Ureter (tissue), 1 donor: ENCODE results near the gene HOXC5. TPM values are rescaled to one million over a fixed set of nuclear protein-coding genes. Genes with fewer than 3 reads are reported as not detected.

Source experiments
- DNase-seq: peaks from one replicate; pipeline ENCODE4 v3.0.0-alpha.2; 2020; ENCODE audit warnings: low spot score
- total RNA-seq: library from RNA; stranded (reverse); gene quantifications from one replicate; pipeline ENCODE4 v1.2.4, GENCODE V29; 2023
- donor health status: DM: yes; HTN: yes; CAD: no.

HOXC5 gene
- total RNA-seq, 1 donor from 2014 or later, result 1.7 TPM

DNA sequence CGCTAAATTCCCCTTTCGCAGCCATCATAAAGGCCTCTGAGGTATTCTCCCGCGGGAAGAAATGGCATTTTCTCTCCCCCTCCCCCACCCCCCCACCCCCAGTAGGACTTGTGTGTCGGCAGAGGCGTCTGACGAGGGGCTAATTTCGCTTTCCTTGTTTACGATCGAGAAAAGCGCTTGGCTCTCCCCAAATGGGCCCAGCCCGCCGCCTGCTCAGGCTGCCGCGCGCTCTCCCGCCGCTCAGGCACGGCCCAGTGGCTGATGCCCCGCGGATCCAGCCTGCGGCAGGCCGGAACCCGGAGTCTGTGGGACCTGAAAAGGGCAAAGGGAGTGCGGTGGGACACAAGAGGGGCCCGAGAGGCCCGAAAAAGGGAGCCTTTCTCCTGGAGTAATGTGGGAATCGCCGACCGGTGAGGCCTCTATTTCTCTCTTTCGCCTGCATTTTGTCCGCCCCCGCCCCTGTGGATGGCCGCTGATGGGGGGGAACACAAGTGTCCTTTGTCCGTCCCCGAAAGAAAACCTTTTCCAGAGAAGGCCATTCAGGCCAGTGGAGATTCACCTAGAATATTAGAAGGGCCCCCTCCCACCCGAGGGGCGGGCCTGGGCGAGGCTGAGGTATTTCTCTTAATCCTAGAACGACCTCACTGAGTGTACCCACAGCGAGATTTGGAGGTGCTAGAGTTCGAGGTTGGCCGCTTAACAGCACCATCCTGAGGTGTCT, 13.6 kb upstream of the HOXC5 start:
- no peak for DNase-seq

DNA sequence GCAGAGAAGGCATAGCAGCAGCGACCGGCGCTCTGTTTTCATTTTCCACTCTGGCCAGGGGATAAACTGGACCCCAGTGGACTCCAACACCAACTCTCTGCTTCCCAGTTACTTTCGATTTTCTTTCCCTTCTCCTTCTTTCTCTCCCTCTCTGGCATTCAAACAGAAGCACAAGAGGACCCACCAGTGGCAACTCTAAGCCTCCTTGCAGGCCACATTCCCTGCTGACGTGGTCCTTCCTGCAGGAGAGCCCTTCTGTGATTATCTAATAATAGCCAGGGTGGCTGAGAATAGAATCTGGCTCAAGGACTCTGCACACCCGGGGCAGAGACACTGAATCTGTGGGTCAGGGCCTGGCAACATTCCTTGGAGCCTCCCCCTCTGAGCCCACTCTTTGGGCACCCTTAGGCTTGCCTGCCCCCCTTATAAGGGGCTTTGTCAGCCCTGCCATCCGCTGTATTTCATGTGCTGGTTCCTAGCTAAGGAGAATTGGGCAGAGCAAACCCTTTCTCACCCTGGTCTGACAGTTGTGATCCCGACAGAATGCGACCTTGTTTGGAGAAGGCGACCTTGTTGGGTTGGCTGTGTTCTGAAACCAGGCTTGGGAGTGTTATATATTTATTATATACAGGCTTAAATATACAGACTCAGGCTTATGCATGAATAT, 12.8 kb upstream of the HOXC5 start:
- no peak for DNase-seq

GRCh38 chr12:54020591-54021405, 12.1 kb upstream of the HOXC5 start:
- no peak for DNase-seq

GRCh38 chr12:54021432-54022013, 11.3 kb upstream of the HOXC5 start:
- DNase-seq, result no peak

DNA sequence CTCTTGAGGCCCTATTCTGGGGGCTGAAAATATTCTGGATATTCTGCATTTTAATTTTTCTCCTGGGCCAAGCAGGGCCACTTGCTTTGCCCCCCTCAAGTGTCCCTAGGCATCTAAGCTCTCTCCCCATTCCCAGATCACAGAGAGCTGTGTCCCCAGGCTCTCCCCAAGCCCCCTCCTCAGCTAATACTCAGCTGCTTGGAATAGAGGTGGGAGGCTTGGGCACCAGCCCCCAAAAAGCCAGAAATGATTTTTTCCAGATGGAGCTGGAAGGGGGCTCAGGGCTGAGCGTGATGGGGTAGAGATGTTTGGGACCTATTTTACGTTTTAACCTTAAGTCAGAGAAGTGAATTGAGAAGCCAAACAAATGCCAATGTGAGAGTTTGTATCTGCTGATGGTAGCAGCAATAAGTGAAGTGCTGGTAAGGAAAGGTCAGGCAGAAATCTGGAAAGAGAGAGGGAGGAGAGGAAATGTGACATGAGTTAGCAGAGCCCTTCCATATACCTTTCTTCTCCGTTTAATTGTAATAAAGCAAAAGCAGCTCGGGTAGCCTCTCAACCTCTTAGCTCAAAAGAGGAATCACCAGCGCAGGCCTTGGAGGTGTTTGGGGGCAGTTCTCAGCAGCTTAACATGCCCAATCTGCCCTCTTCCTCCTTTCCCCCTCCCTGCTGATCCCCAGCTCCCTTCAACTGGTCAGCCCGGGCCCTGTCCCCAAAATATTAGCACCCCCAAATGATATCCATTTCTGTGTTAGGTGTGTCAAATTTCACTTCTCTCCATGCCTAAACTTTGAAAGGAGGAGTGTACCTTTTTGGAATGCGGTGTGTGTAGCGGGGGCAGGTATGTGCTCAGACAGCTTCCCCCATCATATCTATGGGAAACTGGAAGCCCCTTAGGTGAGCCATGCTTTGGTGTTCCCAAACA, 9.6 kb upstream of the HOXC5 start:
- DNase-seq, result no peak

DNA sequence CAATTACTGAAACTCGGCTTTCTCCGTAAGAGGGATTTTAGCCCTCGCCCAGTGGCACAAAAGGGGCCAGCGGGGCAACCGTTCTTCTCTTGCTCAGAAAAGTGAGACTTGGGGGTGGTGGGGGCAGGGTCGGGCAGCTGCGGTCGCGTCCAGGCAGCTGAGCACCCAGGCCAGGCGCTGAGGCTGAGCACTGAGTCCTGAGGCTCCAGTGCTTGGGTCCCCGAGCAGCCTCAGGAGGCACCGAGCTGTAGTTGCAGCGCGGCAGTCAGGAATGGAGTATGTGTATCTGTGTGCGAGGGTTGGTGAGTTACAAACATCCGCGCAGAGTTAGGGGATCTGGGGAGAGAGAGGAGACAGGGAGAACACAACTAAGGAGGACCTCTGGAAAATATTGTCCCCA, 8.7 kb upstream of the HOXC5 start:
- DNase-seq, result no peak

GRCh38 chr12:54024581-54025305, 8.1 kb upstream of the HOXC5 start:
- DNase-seq, result no peak

GRCh38 chr12:54025499-54026405, 7.1 kb upstream of the HOXC5 start:
- DNase-seq, result no peak

- DNase-seq, result no peak
Observed at GRCh38 chr12:54026640-54027441, 6.0 kb upstream of the HOXC5 start.

DNA sequence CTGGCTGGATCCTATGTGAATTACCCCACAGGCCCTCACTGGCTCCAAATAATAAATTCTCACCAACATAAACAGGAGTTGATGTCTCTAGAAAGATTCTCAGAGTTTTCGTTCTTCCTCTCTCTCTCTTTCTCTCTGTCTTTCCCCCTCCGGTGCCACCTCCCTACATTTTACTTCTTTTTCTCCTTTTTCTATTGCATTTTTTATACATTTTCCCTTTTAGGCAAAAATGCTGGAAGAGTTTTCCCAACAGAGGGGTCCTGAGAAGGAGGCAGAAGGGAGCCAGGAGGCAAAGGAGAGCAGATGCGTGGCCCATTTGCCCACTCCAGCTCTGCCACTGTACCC, 5.4 kb upstream of the HOXC5 start:
- no peak for DNase-seq

GRCh38 chr12:54028314-54029201, 4.3 kb upstream of the HOXC5 start, which contains the start of gene HOXC6:
TSS of gene HOXC6 (plus strand) at chr12:54028440. CDS start at chr12:54028522, 82 bp downstream.
- no peak for DNase-seq

DNA sequence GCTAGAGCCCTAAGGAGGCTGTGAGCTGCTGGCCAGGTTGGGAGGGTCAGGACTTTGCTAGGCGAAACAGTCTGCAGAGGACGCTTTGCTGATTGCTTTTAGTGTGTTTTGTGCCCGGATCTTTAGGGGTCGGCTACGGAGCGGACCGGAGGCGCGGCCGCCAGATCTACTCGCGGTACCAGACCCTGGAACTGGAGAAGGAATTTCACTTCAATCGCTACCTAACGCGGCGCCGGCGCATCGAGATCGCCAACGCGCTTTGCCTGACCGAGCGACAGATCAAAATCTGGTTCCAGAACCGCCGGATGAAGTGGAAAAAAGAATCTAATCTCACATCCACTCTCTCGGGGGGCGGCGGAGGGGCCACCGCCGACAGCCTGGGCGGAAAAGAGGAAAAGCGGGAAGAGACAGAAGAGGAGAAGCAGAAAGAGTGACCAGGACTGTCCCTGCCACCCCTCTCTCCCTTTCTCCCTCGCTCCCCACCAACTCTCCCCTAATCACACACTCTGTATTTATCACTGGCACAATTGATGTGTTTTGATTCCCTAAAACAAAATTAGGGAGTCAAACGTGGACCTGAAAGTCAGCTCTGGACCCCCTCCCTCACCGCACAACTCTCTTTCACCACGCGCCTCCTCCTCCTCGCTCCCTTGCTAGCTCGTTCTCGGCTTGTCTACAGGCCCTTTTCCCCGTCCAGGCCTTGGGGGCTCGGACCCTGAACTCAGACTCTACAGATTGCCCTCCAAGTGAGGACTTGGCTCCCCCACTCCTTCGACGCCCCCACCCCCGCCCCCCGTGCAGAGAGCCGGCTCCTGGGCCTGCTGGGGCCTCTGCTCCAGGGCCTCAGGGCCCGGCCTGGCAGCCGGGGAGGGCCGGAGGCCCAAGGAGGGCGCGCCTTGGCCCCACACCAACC, 3.1 kb upstream of the HOXC5 start:
- no peak for DNase-seq

DNA sequence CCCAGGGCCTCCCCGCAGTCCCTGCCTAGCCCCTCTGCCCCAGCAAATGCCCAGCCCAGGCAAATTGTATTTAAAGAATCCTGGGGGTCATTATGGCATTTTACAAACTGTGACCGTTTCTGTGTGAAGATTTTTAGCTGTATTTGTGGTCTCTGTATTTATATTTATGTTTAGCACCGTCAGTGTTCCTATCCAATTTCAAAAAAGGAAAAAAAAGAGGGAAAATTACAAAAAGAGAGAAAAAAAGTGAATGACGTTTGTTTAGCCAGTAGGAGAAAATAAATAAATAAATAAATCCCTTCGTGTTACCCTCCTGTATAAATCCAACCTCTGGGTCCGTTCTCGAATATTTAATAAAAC, 2.4 kb upstream of the HOXC5 start:
- no peak for DNase-seq

DNA sequence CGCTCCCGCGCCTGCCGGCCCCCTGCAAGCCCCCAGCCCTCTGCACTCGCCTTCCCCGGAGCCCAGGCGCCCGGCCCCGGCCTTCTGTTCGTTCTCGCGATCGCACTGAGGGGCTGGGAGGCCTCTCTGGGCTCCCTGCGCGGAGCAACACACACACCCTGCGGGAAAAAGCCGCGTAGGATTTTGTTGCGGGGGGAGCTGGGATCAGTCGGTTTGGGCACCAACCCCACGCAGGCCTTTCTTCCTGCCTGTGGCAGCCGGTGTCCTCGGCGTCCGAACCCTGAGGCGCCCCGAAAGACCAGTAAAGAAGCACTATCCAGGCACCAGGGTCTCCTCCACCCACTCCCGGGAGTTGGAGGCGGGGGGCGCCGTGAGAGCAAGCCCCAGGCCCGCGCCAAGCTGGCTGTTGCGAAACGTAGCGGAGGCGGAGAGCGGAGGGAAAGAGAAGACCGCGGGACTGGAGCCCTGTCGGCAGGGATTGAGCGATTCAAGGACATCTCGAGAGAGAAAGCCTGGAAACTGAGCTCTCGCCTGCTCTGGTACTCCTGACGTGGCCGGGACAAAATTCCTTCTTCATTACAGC, 1.9 kb upstream of the HOXC5 start:
- no peak for DNase-seq

DNA sequence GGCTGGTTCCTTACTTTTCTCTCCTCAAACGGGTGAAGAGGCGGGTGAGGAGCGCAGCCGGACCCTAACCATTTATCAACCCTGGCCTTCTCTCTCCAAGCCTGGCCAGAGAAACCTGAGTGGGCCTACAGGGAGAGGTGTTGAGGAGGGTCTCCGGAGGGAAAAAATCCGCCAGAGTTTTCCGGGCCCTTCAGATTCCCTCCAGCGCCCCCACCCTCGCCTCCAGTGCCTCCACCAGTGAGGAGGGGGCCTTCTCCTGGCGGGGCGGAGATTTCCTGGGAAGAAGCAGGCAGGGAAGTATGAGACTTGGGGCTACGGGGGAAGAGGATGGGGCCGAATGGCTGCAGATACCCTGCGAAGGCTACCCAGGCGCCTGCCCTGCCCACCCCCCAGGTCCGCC, 1.4 kb upstream of the HOXC5 start:
- DNase-seq, result no peak

GRCh38 chr12:54032086-54032619, 697 bp upstream of the HOXC5 start:
- no peak for DNase-seq
